Central memory CD4-positive, alpha-beta T cell (primary cell): ENCODE measurements around the gene DENND5B.

ENCODE experiments used
- DNase-seq: peaks from one replicate; pipeline ENCODE4 v3.0.0; 2022

The DENND5B gene

GRCh38 chr12:31369712-31370521, 221.0 kb downstream of the DENND5B start:
- no peak for DNase-seq

GRCh38 chr12:31368666-31369361, 222.1 kb downstream of the DENND5B start:
- no peak for DNase-seq

GRCh38 chr12:31366104-31366621, 224.8 kb downstream of the DENND5B start:
- no peak for DNase-seq

GRCh38 chr12:31363831-31364230, 227.1 kb downstream of the DENND5B start:
- no peak for DNase-seq

GRCh38 chr12:31363416-31363809, 227.5 kb downstream of the DENND5B start:
- DNase-seq, result no peak

GRCh38 chr12:31362759-31363415, 228.0 kb downstream of the DENND5B start:
- no peak for DNase-seq

- no peak for DNase-seq
These were observed 228.7 kb downstream of the DENND5B start for GRCh38 chr12:31362115-31362758.

- no peak for DNase-seq
These were observed 229.2 kb downstream of the DENND5B start for GRCh38 chr12:31361730-31362114.

GRCh38 chr12:31355747-31356107, 235.2 kb downstream of the DENND5B start:
- no peak for DNase-seq

GRCh38 chr12:31353750-31354708, 236.9 kb downstream of the DENND5B start:
- no peak for DNase-seq

- DNase-seq, result no peak
These were observed 244.7 kb downstream of the DENND5B start for GRCh38 chr12:31346267-31346666.

GRCh38 chr12:31343139-31343538, 247.8 kb downstream of the DENND5B start:
- DNase-seq, result no peak

- DNase-seq, result no peak
These were observed 248.7 kb downstream of the DENND5B start for GRCh38 chr12:31342286-31342685.

- DNase-seq, result no peak
These were observed 250.9 kb downstream of the DENND5B start for GRCh38 chr12:31339831-31340622.

GRCh38 chr12:31337952-31338351, 253.0 kb downstream of the DENND5B start:
- DNase-seq, result no peak
